GM23338 (cell line): Measurements from ENCODE around the gene RNASE8. TPM values are rescaled to one million over a fixed set of nuclear protein-coding genes. Genes with fewer than 3 reads are reported as not detected.

Experiments used
- ATAC-seq: fragments of 200-7000 bp; cut with Tn5 transposase; 3 replicates; pipeline ENCODE4 v1.9.1; 2020
- DNase-seq: peaks from one replicate; pipeline ENCODE4 v3.0.0-alpha.2; 2015; ENCODE audit warnings: low spot score
- H2AFZ ChIP-seq: fragments of 200-600 bp; sonication (generic); 2 replicates; pipeline ENCODE4 v1.8.0; 2016; ENCODE audit warnings: antibody characterized with exemption, mild to moderate bottlenecking, moderate library complexity
- H3F3A ChIP-seq: fragments of 200-600 bp; sonication (generic); replicated peaks from 2 replicates; pipeline ENCODE4 v1.8.0; 2017; ENCODE audit warnings: antibody characterized with exemption, mixed run types, low read depth
- H3K27ac ChIP-seq: fragments of 200-600 bp; sonication (generic); 2 replicates; pipeline ENCODE4 v1.6.1; 2016; ENCODE audit warnings: low read depth
- H3K27me3 ChIP-seq: fragments of 200-600 bp; sonication (generic); 2 replicates; pipeline ENCODE4 v1.8.0; 2016; ENCODE audit warnings: mild to moderate bottlenecking, mixed run types, moderate library complexity; ENCODE audit not compliant: insufficient read depth
- H3K36me3 ChIP-seq: fragments of 200-600 bp; sonication (generic); 2 replicates; pipeline ENCODE4 v1.8.0; 2016; ENCODE audit warnings: mild to moderate bottlenecking; ENCODE audit not compliant: insufficient read depth
- H3K4me1 ChIP-seq: fragments of 200-600 bp; sonication (generic); 2 replicates; pipeline ENCODE4 v1.8.0; 2016; ENCODE audit warnings: mild to moderate bottlenecking, moderate library complexity; ENCODE audit not compliant: insufficient read depth
- H3K4me2 ChIP-seq: fragments of 200-600 bp; sonication (generic); 2 replicates; pipeline ENCODE4 v1.7.1; 2017; ENCODE audit warnings: mixed run types
- H3K4me3 ChIP-seq: fragments of 200-600 bp; sonication (generic); 2 replicates; pipeline ENCODE4 v1.6.1; 2016; ENCODE audit warnings: mixed run types
- H3K79me2 ChIP-seq: fragments of 200-600 bp; sonication (generic); replicated peaks from 2 replicates; pipeline ENCODE4 v1.8.0; 2017; ENCODE audit warnings: mild to moderate bottlenecking; ENCODE audit not compliant: insufficient read depth
- H3K9me2 ChIP-seq: fragments of 200-600 bp; sonication (generic); 2 replicates; pipeline ENCODE4 v1.8.0; 2017; ENCODE audit not compliant: insufficient read depth
- H4K20me1 ChIP-seq: fragments of 200-600 bp; sonication (generic); replicated peaks from 2 replicates; pipeline ENCODE4 v1.8.0; 2017; ENCODE audit warnings: mild to moderate bottlenecking; ENCODE audit not compliant: insufficient read depth
- H3K27ac Mint-ChIP-seq: 2 replicates; pipeline ENCODE4 v1.8.0; 2020; ENCODE audit warnings: inconsistent platforms, mild to moderate bottlenecking, moderate library complexity, mixed read lengths
- H3K27me3 Mint-ChIP-seq: 3 replicates; pipeline ENCODE4 v1.8.0; 2022; ENCODE audit warnings: low read depth, mild to moderate bottlenecking, moderate library complexity, mixed read lengths, inconsistent platforms; ENCODE audit not compliant: insufficient read depth, poor library complexity
- H3K36me3 Mint-ChIP-seq: 3 replicates; pipeline ENCODE4 v1.8.0; 2021; ENCODE audit warnings: low read depth, mild to moderate bottlenecking, inconsistent platforms, moderate library complexity, mixed read lengths
- H3K4me1 Mint-ChIP-seq: 3 replicates; pipeline ENCODE4 v1.8.0; 2020; ENCODE audit warnings: mild to moderate bottlenecking, inconsistent platforms, mixed read lengths
- H3K4me3 Mint-ChIP-seq: 3 replicates; pipeline ENCODE4 v1.8.0; 2021; ENCODE audit warnings: moderate library complexity, mild to moderate bottlenecking, inconsistent platforms, mixed read lengths
- H3K9me3 Mint-ChIP-seq: 3 replicates; pipeline ENCODE4 v1.8.0; 2020; ENCODE audit warnings: moderate library complexity, mild to moderate bottlenecking, inconsistent platforms, mixed read lengths
- CREB1 ChIP-seq: fragments of 250-450 bp; sonication (Bioruptor Pico); IDR thresholded peaks from 2 replicates; pipeline ENCODE4 v1.5.0; 2020; ENCODE audit warnings: low read depth, mild to moderate bottlenecking, moderate library complexity
- EZH2 ChIP-seq: fragments of 200-600 bp; sonication (generic); IDR thresholded peaks from one replicate; pipeline ENCODE4 v1.8.0; 2017; ENCODE audit warnings: antibody characterized with exemption, mild to moderate bottlenecking, low read depth; ENCODE audit not compliant: unreplicated experiment
- EZH2phosphoT487 ChIP-seq: fragments of 200-600 bp; sonication (generic); IDR thresholded peaks from one replicate; pipeline ENCODE4 v1.8.1; 2018; ENCODE audit warnings: antibody characterized with exemption; ENCODE audit not compliant: unreplicated experiment
- JUNB ChIP-seq: IDR thresholded peaks from one replicate; pipeline ENCODE4 v1.6.1; 2016; ENCODE audit warnings: antibody characterized with exemption; ENCODE audit not compliant: unreplicated experiment
- NANOG ChIP-seq: IDR thresholded peaks from 2 replicates; pipeline ENCODE4 v1.6.1; 2016; ENCODE audit warnings: antibody characterized with exemption, borderline replicate concordance
- POLR2AphosphoS5 ChIP-seq: IDR thresholded peaks from 2 replicates; pipeline ENCODE4 v1.6.1; 2016; ENCODE audit warnings: antibody characterized with exemption, low read depth
- STAT1 ChIP-seq: IDR thresholded peaks from one replicate; pipeline ENCODE4 v1.6.1; 2016; ENCODE audit warnings: antibody characterized with exemption; ENCODE audit not compliant: unreplicated experiment
- ZNF114 ChIP-seq: fragments of 250-450 bp; sonication (Bioruptor Pico); IDR thresholded peaks from 2 replicates; pipeline ENCODE4 v1.5.0; 2020; ENCODE audit warnings: mild to moderate bottlenecking, moderate library complexity
- ZNF331 ChIP-seq: fragments of 250-450 bp; sonication (Bioruptor Pico); IDR thresholded peaks from 2 replicates; pipeline ENCODE4 v1.5.0; 2020; ENCODE audit warnings: low read depth, mild to moderate bottlenecking, moderate library complexity
- polyA plus RNA-seq: library from polyadenylated mRNA; unstranded; fragments of >200 nt; fragmentation: Nextera tagmentation; extraction: Ambion mirVana; gene quantifications from 2 replicates; pipeline ENCODE4 v1.2.1, GENCODE V29; 2016
- total RNA-seq: library from RNA; depleted of rRNA; stranded (reverse); fragments of >200 nt; shearing (Covaris generic); gene quantifications from 2 replicates; pipeline ENCODE4 v1.2.3, GENCODE V29; 2014
- TF ChIP-seq, protein P1 (sequence below), 2 experiments: fragments of 200-600 bp in 1 of 2; sonication (generic) in 1 of 2; conservative IDR thresholded peaks; 2 replicates each; pipeline versions ENCODE4 v1.5.1 to v1.6.1; 2016 to 2017; ENCODE audit warnings: antibody characterized with exemption in 2 of 2, low read depth in 2 of 2, mild to moderate bottlenecking in 2 of 2, moderate library complexity in 1 of 2
- TF ChIP-seq, protein P2 (sequence below): IDR thresholded peaks from one replicate; pipeline ENCODE4 v1.6.1; 2018; ENCODE audit warnings: antibody characterized with exemption; ENCODE audit not compliant: unreplicated experiment
- TF ChIP-seq, protein P3 (sequence below): fragments of 250-450 bp; sonication (Bioruptor Pico); IDR thresholded peaks from 2 replicates; pipeline ENCODE4 v1.5.0; 2020; ENCODE audit warnings: mild to moderate bottlenecking, moderate library complexity
- TF ChIP-seq, protein P4 (sequence below): IDR thresholded peaks from 2 replicates; pipeline ENCODE4 v1.6.1; 2016; ENCODE audit warnings: antibody characterized with exemption

RNASE8 gene
- total and polyA plus RNA-seq, 2 experiments from 2014 or later = not detected

DNA sequence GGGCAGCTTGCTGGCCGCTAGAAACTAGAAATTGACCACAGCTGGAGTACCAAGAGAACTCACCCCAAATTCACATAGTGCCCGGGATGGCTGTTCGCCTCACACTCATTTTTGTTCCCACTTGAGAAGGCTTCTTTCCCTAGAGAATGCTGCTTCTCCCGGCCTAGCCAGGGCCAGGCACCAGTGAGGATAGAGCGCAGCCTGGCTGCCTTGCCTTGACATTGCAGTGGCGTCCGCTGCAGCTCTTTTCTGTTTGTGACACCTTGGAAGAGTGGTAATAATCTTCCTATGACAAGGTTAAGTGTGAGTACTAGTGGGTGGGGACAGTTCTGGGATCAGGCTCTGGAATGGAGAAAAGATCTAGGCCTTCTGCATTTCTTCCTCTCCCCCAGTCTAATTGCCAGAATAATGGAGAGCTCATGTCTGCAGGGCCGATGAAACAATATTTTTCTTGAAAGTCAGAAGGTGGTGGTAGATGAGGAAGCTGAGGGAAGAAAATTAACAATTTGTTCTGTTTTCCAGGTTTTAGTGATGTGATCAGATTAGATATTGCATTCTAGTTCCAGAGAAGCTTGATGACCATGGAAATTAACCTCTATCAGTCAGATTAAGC lies 46.9 kb downstream of the RNASE8 start:
- H3K4me1 ChIP-seq = peaks cover 40% of the 10 kb centered on the region
- DNase-seq = peak; percentile 87
- Mint-ChIP-seq H3K36me3 (no peaks in the 10 kb centered on the region), H3K9me3 (no peaks in the 10 kb centered on the region; the same call in 2 of the 3 replicates), H3K27ac (peak overlapping the region; percentile 96), H3K4me1 (peaks cover 76% of the 10 kb centered on the region), H3K27me3 (peaks cover 4% of the 10 kb centered on the region), H3K4me3 (peak overlapping the region; percentile 91)
- H3K9me2 ChIP-seq = no peaks in the 10 kb centered on the region
- peak overlapping the region; percentile 57; the same call in 1 of the 2 replicates for H2AFZ ChIP-seq
- H3K27me3 ChIP-seq = no peaks in the 10 kb centered on the region
- no peaks in the 10 kb centered on the region for H3K36me3 ChIP-seq
- H4K20me1 ChIP-seq = no peaks in the 10 kb centered on the region
- TF ChIP-seq ZNF331 = no peak
- 0 out of 2 replicates have a peak, but pooled peaks have one; percentile 30 for TF ChIP-seq CREB1 (CRISPR knock-in tag)
- TF ChIP-seq, protein P1, sequence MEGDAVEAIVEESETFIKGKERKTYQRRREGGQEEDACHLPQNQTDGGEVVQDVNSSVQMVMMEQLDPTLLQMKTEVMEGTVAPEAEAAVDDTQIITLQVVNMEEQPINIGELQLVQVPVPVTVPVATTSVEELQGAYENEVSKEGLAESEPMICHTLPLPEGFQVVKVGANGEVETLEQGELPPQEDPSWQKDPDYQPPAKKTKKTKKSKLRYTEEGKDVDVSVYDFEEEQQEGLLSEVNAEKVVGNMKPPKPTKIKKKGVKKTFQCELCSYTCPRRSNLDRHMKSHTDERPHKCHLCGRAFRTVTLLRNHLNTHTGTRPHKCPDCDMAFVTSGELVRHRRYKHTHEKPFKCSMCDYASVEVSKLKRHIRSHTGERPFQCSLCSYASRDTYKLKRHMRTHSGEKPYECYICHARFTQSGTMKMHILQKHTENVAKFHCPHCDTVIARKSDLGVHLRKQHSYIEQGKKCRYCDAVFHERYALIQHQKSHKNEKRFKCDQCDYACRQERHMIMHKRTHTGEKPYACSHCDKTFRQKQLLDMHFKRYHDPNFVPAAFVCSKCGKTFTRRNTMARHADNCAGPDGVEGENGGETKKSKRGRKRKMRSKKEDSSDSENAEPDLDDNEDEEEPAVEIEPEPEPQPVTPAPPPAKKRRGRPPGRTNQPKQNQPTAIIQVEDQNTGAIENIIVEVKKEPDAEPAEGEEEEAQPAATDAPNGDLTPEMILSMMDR (conservative IDR thresholded peaks at IDR 0.05; ENCODE audit: low read depth in 2 of 2) = peak; percentile 96 to 97
- TF ChIP-seq, protein P2, sequence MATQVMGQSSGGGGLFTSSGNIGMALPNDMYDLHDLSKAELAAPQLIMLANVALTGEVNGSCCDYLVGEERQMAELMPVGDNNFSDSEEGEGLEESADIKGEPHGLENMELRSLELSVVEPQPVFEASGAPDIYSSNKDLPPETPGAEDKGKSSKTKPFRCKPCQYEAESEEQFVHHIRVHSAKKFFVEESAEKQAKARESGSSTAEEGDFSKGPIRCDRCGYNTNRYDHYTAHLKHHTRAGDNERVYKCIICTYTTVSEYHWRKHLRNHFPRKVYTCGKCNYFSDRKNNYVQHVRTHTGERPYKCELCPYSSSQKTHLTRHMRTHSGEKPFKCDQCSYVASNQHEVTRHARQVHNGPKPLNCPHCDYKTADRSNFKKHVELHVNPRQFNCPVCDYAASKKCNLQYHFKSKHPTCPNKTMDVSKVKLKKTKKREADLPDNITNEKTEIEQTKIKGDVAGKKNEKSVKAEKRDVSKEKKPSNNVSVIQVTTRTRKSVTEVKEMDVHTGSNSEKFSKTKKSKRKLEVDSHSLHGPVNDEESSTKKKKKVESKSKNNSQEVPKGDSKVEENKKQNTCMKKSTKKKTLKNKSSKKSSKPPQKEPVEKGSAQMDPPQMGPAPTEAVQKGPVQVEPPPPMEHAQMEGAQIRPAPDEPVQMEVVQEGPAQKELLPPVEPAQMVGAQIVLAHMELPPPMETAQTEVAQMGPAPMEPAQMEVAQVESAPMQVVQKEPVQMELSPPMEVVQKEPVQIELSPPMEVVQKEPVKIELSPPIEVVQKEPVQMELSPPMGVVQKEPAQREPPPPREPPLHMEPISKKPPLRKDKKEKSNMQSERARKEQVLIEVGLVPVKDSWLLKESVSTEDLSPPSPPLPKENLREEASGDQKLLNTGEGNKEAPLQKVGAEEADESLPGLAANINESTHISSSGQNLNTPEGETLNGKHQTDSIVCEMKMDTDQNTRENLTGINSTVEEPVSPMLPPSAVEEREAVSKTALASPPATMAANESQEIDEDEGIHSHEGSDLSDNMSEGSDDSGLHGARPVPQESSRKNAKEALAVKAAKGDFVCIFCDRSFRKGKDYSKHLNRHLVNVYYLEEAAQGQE = no peak
- TF ChIP-seq, protein P3, sequence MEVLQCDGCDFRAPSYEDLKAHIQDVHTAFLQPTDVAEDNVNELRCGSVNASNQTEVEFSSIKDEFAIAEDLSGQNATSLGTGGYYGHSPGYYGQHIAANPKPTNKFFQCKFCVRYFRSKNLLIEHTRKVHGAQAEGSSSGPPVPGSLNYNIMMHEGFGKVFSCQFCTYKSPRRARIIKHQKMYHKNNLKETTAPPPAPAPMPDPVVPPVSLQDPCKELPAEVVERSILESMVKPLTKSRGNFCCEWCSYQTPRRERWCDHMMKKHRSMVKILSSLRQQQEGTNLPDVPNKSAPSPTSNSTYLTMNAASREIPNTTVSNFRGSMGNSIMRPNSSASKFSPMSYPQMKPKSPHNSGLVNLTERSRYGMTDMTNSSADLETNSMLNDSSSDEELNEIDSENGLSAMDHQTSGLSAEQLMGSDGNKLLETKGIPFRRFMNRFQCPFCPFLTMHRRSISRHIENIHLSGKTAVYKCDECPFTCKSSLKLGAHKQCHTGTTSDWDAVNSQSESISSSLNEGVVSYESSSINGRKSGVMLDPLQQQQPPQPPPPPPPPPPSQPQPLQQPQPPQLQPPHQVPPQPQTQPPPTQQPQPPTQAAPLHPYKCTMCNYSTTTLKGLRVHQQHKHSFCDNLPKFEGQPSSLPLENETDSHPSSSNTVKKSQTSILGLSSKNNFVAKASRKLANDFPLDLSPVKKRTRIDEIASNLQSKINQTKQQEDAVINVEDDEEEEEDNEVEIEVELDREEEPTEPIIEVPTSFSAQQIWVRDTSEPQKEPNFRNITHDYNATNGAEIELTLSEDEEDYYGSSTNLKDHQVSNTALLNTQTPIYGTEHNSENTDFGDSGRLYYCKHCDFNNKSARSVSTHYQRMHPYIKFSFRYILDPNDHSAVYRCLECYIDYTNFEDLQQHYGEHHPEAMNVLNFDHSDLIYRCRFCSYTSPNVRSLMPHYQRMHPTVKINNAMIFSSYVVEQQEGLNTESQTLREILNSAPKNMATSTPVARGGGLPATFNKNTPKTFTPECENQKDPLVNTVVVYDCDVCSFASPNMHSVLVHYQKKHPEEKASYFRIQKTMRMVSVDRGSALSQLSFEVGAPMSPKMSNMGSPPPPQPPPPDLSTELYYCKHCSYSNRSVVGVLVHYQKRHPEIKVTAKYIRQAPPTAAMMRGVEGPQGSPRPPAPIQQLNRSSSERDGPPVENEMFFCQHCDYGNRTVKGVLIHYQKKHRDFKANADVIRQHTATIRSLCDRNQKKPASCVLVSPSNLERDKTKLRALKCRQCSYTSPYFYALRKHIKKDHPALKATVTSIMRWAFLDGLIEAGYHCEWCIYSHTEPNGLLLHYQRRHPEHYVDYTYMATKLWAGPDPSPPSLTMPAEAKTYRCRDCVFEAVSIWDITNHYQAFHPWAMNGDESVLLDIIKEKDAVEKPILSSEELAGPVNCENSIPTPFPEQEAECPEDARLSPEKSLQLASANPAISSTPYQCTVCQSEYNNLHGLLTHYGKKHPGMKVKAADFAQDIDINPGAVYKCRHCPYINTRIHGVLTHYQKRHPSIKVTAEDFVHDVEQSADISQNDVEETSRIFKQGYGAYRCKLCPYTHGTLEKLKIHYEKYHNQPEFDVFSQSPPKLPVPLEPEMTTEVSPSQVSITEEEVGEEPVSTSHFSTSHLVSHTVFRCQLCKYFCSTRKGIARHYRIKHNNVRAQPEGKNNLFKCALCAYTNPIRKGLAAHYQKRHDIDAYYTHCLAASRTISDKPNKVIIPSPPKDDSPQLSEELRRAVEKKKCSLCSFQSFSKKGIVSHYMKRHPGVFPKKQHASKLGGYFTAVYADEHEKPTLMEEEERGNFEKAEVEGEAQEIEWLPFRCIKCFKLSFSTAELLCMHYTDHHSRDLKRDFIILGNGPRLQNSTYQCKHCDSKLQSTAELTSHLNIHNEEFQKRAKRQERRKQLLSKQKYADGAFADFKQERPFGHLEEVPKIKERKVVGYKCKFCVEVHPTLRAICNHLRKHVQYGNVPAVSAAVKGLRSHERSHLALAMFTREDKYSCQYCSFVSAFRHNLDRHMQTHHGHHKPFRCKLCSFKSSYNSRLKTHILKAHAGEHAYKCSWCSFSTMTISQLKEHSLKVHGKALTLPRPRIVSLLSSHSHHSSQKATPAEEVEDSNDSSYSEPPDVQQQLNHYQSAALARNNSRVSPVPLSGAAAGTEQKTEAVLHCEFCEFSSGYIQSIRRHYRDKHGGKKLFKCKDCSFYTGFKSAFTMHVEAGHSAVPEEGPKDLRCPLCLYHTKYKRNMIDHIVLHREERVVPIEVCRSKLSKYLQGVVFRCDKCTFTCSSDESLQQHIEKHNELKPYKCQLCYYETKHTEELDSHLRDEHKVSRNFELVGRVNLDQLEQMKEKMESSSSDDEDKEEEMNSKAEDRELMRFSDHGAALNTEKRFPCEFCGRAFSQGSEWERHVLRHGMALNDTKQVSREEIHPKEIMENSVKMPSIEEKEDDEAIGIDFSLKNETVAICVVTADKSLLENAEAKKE (CRISPR knock-in tag) = no peak
- no peak for TF ChIP-seq EZH2phosphoT487
- TF ChIP-seq EZH2 = no peak
- no peak for TF ChIP-seq STAT1
- no peak for TF ChIP-seq POLR2AphosphoS5
- TF ChIP-seq JUNB = no peak
- no peak for TF ChIP-seq ZNF114 (CRISPR knock-in tag)
- no peak for TF ChIP-seq NANOG
- TF ChIP-seq, protein P4, sequence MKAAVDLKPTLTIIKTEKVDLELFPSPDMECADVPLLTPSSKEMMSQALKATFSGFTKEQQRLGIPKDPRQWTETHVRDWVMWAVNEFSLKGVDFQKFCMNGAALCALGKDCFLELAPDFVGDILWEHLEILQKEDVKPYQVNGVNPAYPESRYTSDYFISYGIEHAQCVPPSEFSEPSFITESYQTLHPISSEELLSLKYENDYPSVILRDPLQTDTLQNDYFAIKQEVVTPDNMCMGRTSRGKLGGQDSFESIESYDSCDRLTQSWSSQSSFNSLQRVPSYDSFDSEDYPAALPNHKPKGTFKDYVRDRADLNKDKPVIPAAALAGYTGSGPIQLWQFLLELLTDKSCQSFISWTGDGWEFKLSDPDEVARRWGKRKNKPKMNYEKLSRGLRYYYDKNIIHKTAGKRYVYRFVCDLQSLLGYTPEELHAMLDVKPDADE = no peak
- peak; percentile 52 for ATAC-seq
- peak overlapping the region; percentile 97 for H3K4me2 ChIP-seq
- peak overlapping the region; percentile 96 for H3K27ac ChIP-seq
- H3F3A ChIP-seq = peaks cover 2% of the 10 kb centered on the region
- peaks cover 15% of the 10 kb centered on the region for H3K79me2 ChIP-seq
- H3K4me3 ChIP-seq = peak overlapping the region; percentile 90
